Activated T-helper 2 cell treated with anti-CD3 and anti-CD28 coated beads, Interferon-gamma antibody, Interleukin-2, Interleukin-4, amounts not matched to agents 10 μg/mL and 5 μg/mL and 100 μg/mL, durations not matched to agents 14 hours and 24 hours and 36 hours (primary cell): ENCODE results near the gene PNMA1. TPM values are rescaled to one million over a fixed set of nuclear protein-coding genes. Genes with fewer than 3 reads are reported as not detected.

ENCODE experiments used
- DNase-seq: peaks from one replicate; pipeline ENCODE4 v3.0.0; 2021; ENCODE audit warnings: low spot score
- H3K27ac Mint-ChIP-seq: one replicate; pipeline ENCODE4 v1.8.0; 2021; ENCODE audit warnings: mixed read lengths
- H3K27me3 Mint-ChIP-seq: one replicate; pipeline ENCODE4 v1.8.0; 2021; ENCODE audit warnings: low read depth, mixed read lengths
- H3K36me3 Mint-ChIP-seq: one replicate; pipeline ENCODE4 v1.8.0; 2021; ENCODE audit warnings: low read depth, mixed read lengths
- H3K4me1 Mint-ChIP-seq: one replicate; pipeline ENCODE4 v1.8.0; 2021; ENCODE audit warnings: low read depth, mixed read lengths
- H3K4me3 Mint-ChIP-seq: one replicate; pipeline ENCODE4 v1.8.0; 2021; ENCODE audit warnings: low read depth, mild to moderate bottlenecking, moderate library complexity, mixed read lengths
- H3K9me3 Mint-ChIP-seq: one replicate; pipeline ENCODE4 v1.8.0; 2021; ENCODE audit warnings: mixed read lengths
- intact Hi-C: fragments of 100-400 bp; cut with micrococcal nuclease; formaldehyde crosslinking; loops from one replicate; pipeline ENCODE4 v1.15.1; 2023
- total RNA-seq: library from RNA; stranded (reverse); gene quantifications from 2 replicates; pipeline ENCODE4 v1.2.3, GENCODE V29; 2022

Gene PNMA1
- total RNA-seq, 1 donor from 2014 or later, result 30.1 TPM

- DNase-seq, result no peak
- H3K27ac Mint-ChIP-seq, result peak overlapping the region; percentile 75
- H3K4me3 Mint-ChIP-seq, result peak overlapping the region; percentile 91
- H3K9me3 Mint-ChIP-seq, result no peaks in the 10 kb centered on the region
- H3K36me3 Mint-ChIP-seq, result peaks cover 18% of the 10 kb centered on the region
- H3K4me1 Mint-ChIP-seq, result peaks cover 82% of the 10 kb centered on the region
- no peaks in the 10 kb centered on the region for H3K27me3 Mint-ChIP-seq
- intact Hi-C loops, result loop anchor here (2.0 to 5.0 kb wide), 2 partner anchors 29 to 45 kb away; partner anchors contain the start of gene PNMA1
These were observed 43.2 kb upstream of the PNMA1 start for GRCh38 chr14:73757381-73757780.

- H3K4me1 Mint-ChIP-seq, result peaks cover 79% of the 10 kb centered on the region
- peak overlapping the region; percentile 75 for H3K27ac Mint-ChIP-seq
- no peak for DNase-seq
- H3K27me3 Mint-ChIP-seq, result no peaks in the 10 kb centered on the region
- no peaks in the 10 kb centered on the region for H3K9me3 Mint-ChIP-seq
- H3K4me3 Mint-ChIP-seq, result peak overlapping the region; percentile 91
- intact Hi-C loops, result loop anchor here (2.0 to 5.0 kb wide), 2 partner anchors 27 to 43 kb away; partner anchors contain the start of gene PNMA1
- peaks cover 25% of the 10 kb centered on the region for H3K36me3 Mint-ChIP-seq
These were observed 41.3 kb upstream of the PNMA1 start for GRCh38 chr14:73755434-73756014.

GRCh38 chr14:73754911-73755360, 40.8 kb upstream of the PNMA1 start:
- H3K36me3 Mint-ChIP-seq, result peaks cover 25% of the 10 kb centered on the region

GRCh38 chr14:73753887-73754795, 40.0 kb upstream of the PNMA1 start:
- peaks cover 87% of the 10 kb centered on the region for H3K4me1 Mint-ChIP-seq
- no peaks in the 10 kb centered on the region for H3K9me3 Mint-ChIP-seq
- H3K27ac Mint-ChIP-seq, result peak overlapping the region; percentile 75
- DNase-seq, result peak; percentile 50
- no peaks in the 10 kb centered on the region for H3K27me3 Mint-ChIP-seq
- intact Hi-C loops, result loop anchor here (1.0 kb wide), 2 partner anchors 12 to 33 kb away; no protein-coding TSS in a partner anchor
- H3K36me3 Mint-ChIP-seq, result peaks cover 25% of the 10 kb centered on the region
- H3K4me3 Mint-ChIP-seq, result peak overlapping the region; percentile 91

More at GRCh38 chr14:73754911-73755360, 40.8 kb upstream of the PNMA1 start:
- Mint-ChIP-seq H3K27ac (peak overlapping the region; percentile 75), H3K27me3 (no peaks in the 10 kb centered on the region), H3K4me3 (peak overlapping the region; percentile 91), H3K9me3 (no peaks in the 10 kb centered on the region), H3K4me1 (peaks cover 82% of the 10 kb centered on the region)
- intact Hi-C loops, result loop anchor here (1.0 to 5.0 kb wide), 3 partner anchors 13 to 43 kb away; partner anchors contain the start of gene PNMA1
- DNase-seq, result no peak

GRCh38 chr14:73753124-73753886, 39.1 kb upstream of the PNMA1 start:
- Mint-ChIP-seq H3K27ac (peak overlapping the region; percentile 75), H3K4me3 (peak overlapping the region; percentile 91), H3K27me3 (no peaks in the 10 kb centered on the region), H3K36me3 (peaks cover 24% of the 10 kb centered on the region), H3K4me1 (peaks cover 89% of the 10 kb centered on the region), H3K9me3 (no peaks in the 10 kb centered on the region)
- intact Hi-C loops, result no loop called here
- no peak for DNase-seq

- intact Hi-C loops, result no loop called here
- H3K36me3 Mint-ChIP-seq, result peaks cover 20% of the 10 kb centered on the region
- peak overlapping the region; percentile 69 for H3K27ac Mint-ChIP-seq
- H3K27me3 Mint-ChIP-seq, result no peaks in the 10 kb centered on the region
- H3K9me3 Mint-ChIP-seq, result no peaks in the 10 kb centered on the region
- peaks cover 90% of the 10 kb centered on the region for H3K4me1 Mint-ChIP-seq
- DNase-seq, result no peak
- H3K4me3 Mint-ChIP-seq, result no peak overlapping the region
These were observed 38.3 kb upstream of the PNMA1 start for GRCh38 chr14:73752297-73752992.

- Mint-ChIP-seq H3K4me3 (no peak overlapping the region), H3K27me3 (no peaks in the 10 kb centered on the region), H3K36me3 (peaks cover 20% of the 10 kb centered on the region), H3K9me3 (no peaks in the 10 kb centered on the region), H3K27ac (peak overlapping the region; percentile 5), H3K4me1 (peaks cover 89% of the 10 kb centered on the region)
- intact Hi-C loops, result no loop called here
- DNase-seq, result no peak
These were observed 37.0 kb upstream of the PNMA1 start for GRCh38 chr14:73751157-73751691.

- DNase-seq, result no peak
- H3K4me1 Mint-ChIP-seq, result peaks cover 88% of the 10 kb centered on the region
- no peaks in the 10 kb centered on the region for H3K9me3 Mint-ChIP-seq
- peaks cover 20% of the 10 kb centered on the region for H3K36me3 Mint-ChIP-seq
- no peak overlapping the region for H3K4me3 Mint-ChIP-seq
- intact Hi-C loops, result no loop called here
- H3K27me3 Mint-ChIP-seq, result no peaks in the 10 kb centered on the region
- peak overlapping the region; percentile 12 for H3K27ac Mint-ChIP-seq
These were observed 36.3 kb upstream of the PNMA1 start for GRCh38 chr14:73750531-73750901.

- no peak for DNase-seq
- Mint-ChIP-seq H3K4me3 (no peak overlapping the region), H3K27me3 (no peaks in the 10 kb centered on the region), H3K9me3 (no peaks in the 10 kb centered on the region), H3K36me3 (peaks cover 20% of the 10 kb centered on the region), H3K4me1 (peaks cover 88% of the 10 kb centered on the region), H3K27ac (peak overlapping the region; percentile 12)
- intact Hi-C loops, result loop anchor here (10.0 kb wide), 1 partner anchor 295 kb away; no protein-coding TSS in a partner anchor
These were observed 35.7 kb upstream of the PNMA1 start for GRCh38 chr14:73749706-73750530.

- intact Hi-C loops, result loop anchor here (10.0 kb wide), 1 partner anchor 296 kb away; no protein-coding TSS in a partner anchor
- DNase-seq, result no peak
- peaks cover 20% of the 10 kb centered on the region for H3K36me3 Mint-ChIP-seq
- no peaks in the 10 kb centered on the region for H3K9me3 Mint-ChIP-seq
- no peaks in the 10 kb centered on the region for H3K27me3 Mint-ChIP-seq
- H3K27ac Mint-ChIP-seq, result peak overlapping the region; percentile 21
- H3K4me1 Mint-ChIP-seq, result peaks cover 88% of the 10 kb centered on the region
- no peak overlapping the region for H3K4me3 Mint-ChIP-seq
These were observed 34.7 kb upstream of the PNMA1 start for GRCh38 chr14:73748858-73749357.
